Small intestine (tissue), 7 donors: ENCODE data around the gene GRPEL2. TPM values are rescaled to one million over a fixed set of nuclear protein-coding genes. Genes with fewer than 3 reads are reported as not detected.
A peak's percentile ranks its signal among the peaks of the same experiment; 100 is the strongest.

Experiments used
- DNase-seq, 2 donors: peaks; one replicate each; pipeline versions ENCODE4 v3.0.0 to v3.0.0-alpha.2; 2013
- FAIRE-seq: peaks from 2 replicates; lab custom pipeline; 2012; peaks lifted over from hg19 to GRCh38; lab: Jason Lieb, UNC
- H3K27ac ChIP-seq, 3 donors: one replicate each; pipeline ENCODE4 v1.5.1; 2013; ENCODE audit warnings: low read length in 2 of 3, mild to moderate bottlenecking in 2 of 3, control low read depth in 1 of 3, inconsistent platforms in 1 of 3, low read depth in 1 of 3, moderate library complexity in 1 of 3
- H3K27me3 ChIP-seq, 3 donors: one replicate each; pipeline ENCODE4 v1.6.1; 2013; ENCODE audit warnings: low read length in 3 of 3, inconsistent platforms in 1 of 3; ENCODE audit not compliant: control insufficient read depth in 3 of 3, insufficient read depth in 3 of 3
- H3K36me3 ChIP-seq, 3 donors: one replicate each; pipeline ENCODE4 v1.6.1; 2013; ENCODE audit warnings: low read length in 3 of 3, inconsistent platforms in 1 of 3, low read depth in 1 of 3, mild to moderate bottlenecking in 1 of 3, moderate library complexity in 1 of 3; ENCODE audit not compliant: control insufficient read depth in 3 of 3, insufficient read depth in 2 of 3
- H3K4me1 ChIP-seq, 3 donors: one replicate each; pipeline ENCODE4 v1.6.1; 2013; ENCODE audit warnings: low read length in 2 of 3, inconsistent platforms in 1 of 3, low read depth in 1 of 3, mild to moderate bottlenecking in 1 of 3, moderate library complexity in 1 of 3; ENCODE audit not compliant: control insufficient read depth in 3 of 3, insufficient read depth in 2 of 3
- H3K4me3 ChIP-seq, 3 donors: one replicate each; pipeline ENCODE4 v1.5.1; 2013; ENCODE audit warnings: low read length in 3 of 3, control low read depth in 1 of 3, inconsistent platforms in 1 of 3, low read depth in 1 of 3, mild to moderate bottlenecking in 1 of 3, moderate library complexity in 1 of 3
- H3K9me3 ChIP-seq, 2 donors: one replicate each; pipeline ENCODE4 v1.6.1; 2013; ENCODE audit warnings: low read depth in 1 of 2, low read length in 1 of 2; ENCODE audit not compliant: control insufficient read depth in 2 of 2, insufficient read depth in 1 of 2
- WGBS, 3 donors: extraction: QIAGEN DNeasy Blood & Tissue Kit; methylation state at CpG; one replicate each; pipeline ENCODE4 v1.1.7; 2013; 5-methylcytosine and 5-hydroxymethylcytosine counted together
- polyA plus RNA-seq, 4 donors: library from polyadenylated mRNA; stranded (reverse) in 3 of 4; unstranded in 1 of 4; fragments of 200-250 nt in 3 of 4; fragments of 120-200 nt in 1 of 4; gene quantifications; one replicate each; pipeline versions ENCODE4 v1.2.1 to v1.2.3, GENCODE V29; 2013
- donor health status: healthy with polysubstance abuse.
- donor health status: control.
- donor health status: control.
- donor health status: Bipolar disorder and iron deficiency.
- donor health status: healthy.

GRPEL2 gene
- polyA plus RNA-seq, 4 donors: 2.9 to 16.3 (median 8.7) TPM

- H3K4me1 ChIP-seq: no peaks in the 10 kb centered on the region
- no peaks in the 10 kb centered on the region for H3K9me3 ChIP-seq
- DNase-seq: no peak
- H3K4me3 ChIP-seq: no peak overlapping the region
- H3K27me3 ChIP-seq: no peaks in the 10 kb centered on the region
- H3K36me3 ChIP-seq: peaks cover 0 to 18% (median 0%) of the 10 kb centered on the region in 3 donors
- 63 to 80% (median 69%) methylated on average over 10 of the region's 10 CpGs for WGBS, 3 donors
- no peak overlapping the region for H3K27ac ChIP-seq
- no peak for FAIRE-seq
Observed at GRCh38 chr5:149310947-149311658, 34.2 kb upstream of the GRPEL2 start.

GRCh38 chr5:149313151-149313841 is 32.0 kb upstream of the GRPEL2 start:
- peaks cover 0 to 15% (median 0%) of the 10 kb centered on the region in 3 donors for H3K36me3 ChIP-seq
- DNase-seq (no peak), FAIRE-seq (no peak)
- 51 to 79% (median 57%) methylated on average over 6 of the region's 6 CpGs for WGBS, 3 donors
- no peaks in the 10 kb centered on the region for H3K9me3 ChIP-seq
- no peak overlapping the region for H3K4me3 ChIP-seq
- H3K4me1 ChIP-seq: peaks cover 0 to 5% (median 0%) of the 10 kb centered on the region in 3 donors
- H3K27me3 ChIP-seq: no peaks in the 10 kb centered on the region
- no peak overlapping the region for H3K27ac ChIP-seq

GRCh38 chr5:149314571-149315111 is 30.7 kb upstream of the GRPEL2 start:
- Histone ChIP-seq H3K4me1 (peaks cover 0 to 10% (median 0%) of the 10 kb centered on the region in 3 donors), H3K9me3 (no peaks in the 10 kb centered on the region), H3K4me3 (no peak overlapping the region), H3K36me3 (peaks cover 0 to 14% (median 0%) of the 10 kb centered on the region in 3 donors), H3K27ac (no peak overlapping the region), H3K27me3 (no peaks in the 10 kb centered on the region)
- WGBS, 3 donors: 85 to 93% (median 90%) methylated on average over 4 of the region's 4 CpGs
- no peak for DNase-seq
- FAIRE-seq: no peak

- no peak for DNase-seq
- WGBS, 3 donors: 88 to 94% (median 91%) methylated on average over 6 of the region's 6 CpGs
- Histone ChIP-seq H3K36me3 (peaks cover 0 to 14% (median 0%) of the 10 kb centered on the region in 3 donors), H3K4me3 (no peak overlapping the region), H3K27ac (no peak overlapping the region), H3K4me1 (peaks cover 0 to 21% (median 0%) of the 10 kb centered on the region in 3 donors), H3K9me3 (no peaks in the 10 kb centered on the region), H3K27me3 (no peaks in the 10 kb centered on the region)
- FAIRE-seq: no peak
Observed at GRCh38 chr5:149315753-149316152, 29.5 kb upstream of the GRPEL2 start.

GRCh38 chr5:149317281-149318048 is 27.8 kb upstream of the GRPEL2 start:
- no peak overlapping the region for H3K4me3 ChIP-seq
- FAIRE-seq (peak; percentile 19), DNase-seq (peak; percentile 55 to 67)
- peaks cover 0 to 6% (median 0%) of the 10 kb centered on the region in 3 donors for H3K36me3 ChIP-seq
- no peaks in the 10 kb centered on the region for H3K27me3 ChIP-seq
- 74 to 84% (median 81%) methylated on average over 14 of the region's 14 CpGs for WGBS, 3 donors
- H3K4me1 ChIP-seq: peaks cover 0 to 36% (median 2%) of the 10 kb centered on the region in 3 donors
- no peaks in the 10 kb centered on the region for H3K9me3 ChIP-seq
- no peak overlapping the region for H3K27ac ChIP-seq

GRCh38 chr5:149319174-149319573 is 26.1 kb upstream of the GRPEL2 start:
- H3K27ac ChIP-seq: peak overlapping the region in 2 of 3 donors; percentile 21 to 96
- H3K4me1 ChIP-seq: peaks cover 2 to 53% (median 6%) of the 10 kb centered on the region in 3 donors

GRCh38 chr5:149320791-149321330 is 24.4 kb upstream of the GRPEL2 start:
- Histone ChIP-seq H3K4me3 (no peak overlapping the region), H3K4me1 (peaks cover 2 to 69% (median 6%) of the 10 kb centered on the region in 3 donors), H3K27ac (peak overlapping the region; percentile 52 to 96 (median 74)), H3K9me3 (no peaks in the 10 kb centered on the region), H3K27me3 (no peaks in the 10 kb centered on the region), H3K36me3 (peaks cover 0 to 4% (median 0%) of the 10 kb centered on the region in 3 donors)
- DNase-seq (peak; percentile 97 to 98), FAIRE-seq (no peak)
- WGBS, 3 donors: 4 to 32% (median 25%) methylated on average over 4 of the region's 4 CpGs

More at GRCh38 chr5:149319174-149319573, 26.1 kb upstream of the GRPEL2 start:
- no peaks in the 10 kb centered on the region for H3K9me3 ChIP-seq
- 92 to 100% (median 96%) methylated on average over 3 of the region's 3 CpGs for WGBS, 3 donors
- DNase-seq (no peak), FAIRE-seq (no peak)
- no peaks in the 10 kb centered on the region for H3K27me3 ChIP-seq
- no peak overlapping the region for H3K4me3 ChIP-seq
- H3K36me3 ChIP-seq: peaks cover 0 to 6% (median 0%) of the 10 kb centered on the region in 3 donors
